NCI-H2196 treated with DMSO at 0.1 percent for 48 hours (cell line): ENCODE results near the gene DIDO1.
"Not testable (repeated sequence)": the region's sequence is repeated elsewhere in the genome, so short reads cannot be mapped to it uniquely, and the experiment has no call there.

ENCODE experiments used
- DNase-seq: peaks from one replicate; lab custom pipeline; 2025; ENCODE audit not compliant: unreplicated experiment; lab: John Stamatoyannopoulos, UW

DIDO1 gene

DNA sequence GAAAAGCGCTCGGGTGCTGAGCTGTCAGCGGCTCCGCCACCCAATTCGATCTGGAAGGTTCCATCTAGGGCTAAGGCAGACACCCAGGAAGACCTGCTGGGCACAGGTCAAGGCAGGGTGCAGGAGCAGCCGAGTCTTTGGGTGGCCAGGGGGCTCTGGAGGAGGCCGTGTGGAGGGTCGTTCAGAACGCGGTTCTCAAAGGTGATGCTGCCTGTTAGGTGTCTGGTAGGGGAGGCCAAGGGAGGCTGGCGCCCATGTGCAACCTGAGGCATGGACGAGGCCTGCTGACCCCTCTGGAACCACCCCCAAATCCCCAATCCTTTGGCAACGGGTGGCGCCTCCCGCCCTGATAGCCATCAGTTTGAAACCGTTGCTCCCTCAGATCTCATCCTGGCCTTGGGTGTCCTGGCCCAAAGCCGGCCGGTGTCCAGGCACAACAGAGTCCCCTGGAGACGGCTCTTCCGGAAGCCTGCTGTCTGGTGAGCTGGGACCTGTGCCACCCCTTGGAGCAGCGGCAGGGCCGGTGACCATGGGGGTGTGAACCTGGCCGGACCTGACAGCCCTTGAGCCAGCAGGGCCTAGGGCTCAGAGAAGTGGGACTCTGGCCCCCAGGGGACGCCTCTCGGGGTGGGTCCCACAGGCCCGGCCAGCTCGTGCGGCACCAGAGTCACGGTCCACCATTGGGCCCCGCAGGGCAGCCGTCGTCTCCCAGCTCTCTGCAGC is 36.7 kb upstream of the DIDO1 start:
- DNase-seq: no peak

DNA sequence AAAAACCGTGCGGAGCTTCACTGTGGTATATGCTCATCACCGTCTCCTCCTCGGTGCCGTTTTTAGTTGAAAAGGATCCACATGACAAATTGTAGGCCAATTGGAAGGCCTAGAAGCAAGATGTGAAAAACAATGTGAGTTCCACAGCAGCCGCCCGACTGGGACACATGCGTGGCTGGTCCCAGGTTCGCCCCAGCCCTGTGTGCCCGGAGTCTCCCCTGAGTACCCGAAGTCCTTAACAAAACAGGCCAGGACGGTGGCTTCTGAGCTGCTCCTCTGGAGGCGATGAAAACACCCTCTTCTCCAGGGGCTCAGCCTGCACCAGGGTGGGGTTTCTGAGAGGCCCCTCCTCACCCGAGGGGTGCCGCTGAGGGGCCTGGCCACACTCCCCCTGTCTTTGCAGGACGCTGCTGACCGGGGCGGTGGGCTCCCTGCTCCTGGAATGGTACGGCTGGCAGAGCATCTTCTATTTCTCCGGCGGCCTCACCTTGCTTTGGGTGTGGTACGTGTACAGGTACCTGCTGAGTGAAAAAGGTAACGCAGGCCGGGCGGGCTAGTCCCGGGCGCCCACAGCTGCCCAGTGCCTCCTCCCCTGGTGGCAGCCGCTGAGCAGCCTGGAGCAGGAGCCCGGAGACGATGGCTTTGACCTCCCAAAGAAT is 36.0 kb upstream of the DIDO1 start:
- DNase-seq: no peak

DNA sequence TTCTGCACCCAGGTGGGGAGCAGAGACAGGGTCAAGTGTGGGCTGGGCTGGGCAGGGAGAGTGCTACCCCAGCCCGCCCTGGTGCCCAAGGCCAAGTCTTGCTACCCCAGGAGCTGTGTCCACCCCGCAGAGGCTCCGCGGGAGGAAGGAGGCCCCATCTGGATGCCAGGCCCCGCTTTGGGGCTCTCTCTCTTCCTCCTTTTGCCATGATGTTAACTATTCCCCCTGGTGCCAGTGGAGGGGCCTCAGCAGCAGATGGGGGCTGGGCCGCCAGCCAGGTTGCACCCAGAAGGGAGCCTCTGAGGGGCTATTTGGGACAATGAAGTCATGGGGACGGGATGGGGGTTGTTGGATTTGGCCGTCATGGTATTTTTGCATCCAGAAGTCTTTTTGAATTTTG is 35.5 kb upstream of the DIDO1 start:
- no peak for DNase-seq

DNA sequence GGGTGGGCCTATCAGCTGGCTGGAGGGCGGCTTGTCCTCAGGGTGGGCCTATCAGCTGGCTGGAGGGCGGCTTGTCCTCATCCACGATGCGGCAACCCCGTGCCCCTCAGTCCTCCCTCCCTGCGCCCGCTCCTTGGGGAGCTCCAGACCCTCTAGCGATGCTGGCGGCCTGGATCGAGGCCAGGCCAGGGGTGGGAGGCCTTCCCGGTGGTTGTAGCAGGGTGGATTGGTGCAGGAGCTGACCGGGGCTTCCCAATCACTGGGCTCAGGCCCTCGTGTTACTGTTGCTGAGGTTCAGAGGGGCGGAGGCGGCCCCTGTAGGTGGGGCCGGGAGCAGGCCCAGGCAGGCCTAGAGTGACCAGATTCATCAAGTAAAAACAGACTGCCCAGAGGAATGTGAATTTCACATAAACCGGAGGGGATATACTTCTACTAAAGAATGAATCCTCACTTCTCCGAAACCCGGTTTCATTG is 35.0 kb upstream of the DIDO1 start:
- no peak for DNase-seq

DNA sequence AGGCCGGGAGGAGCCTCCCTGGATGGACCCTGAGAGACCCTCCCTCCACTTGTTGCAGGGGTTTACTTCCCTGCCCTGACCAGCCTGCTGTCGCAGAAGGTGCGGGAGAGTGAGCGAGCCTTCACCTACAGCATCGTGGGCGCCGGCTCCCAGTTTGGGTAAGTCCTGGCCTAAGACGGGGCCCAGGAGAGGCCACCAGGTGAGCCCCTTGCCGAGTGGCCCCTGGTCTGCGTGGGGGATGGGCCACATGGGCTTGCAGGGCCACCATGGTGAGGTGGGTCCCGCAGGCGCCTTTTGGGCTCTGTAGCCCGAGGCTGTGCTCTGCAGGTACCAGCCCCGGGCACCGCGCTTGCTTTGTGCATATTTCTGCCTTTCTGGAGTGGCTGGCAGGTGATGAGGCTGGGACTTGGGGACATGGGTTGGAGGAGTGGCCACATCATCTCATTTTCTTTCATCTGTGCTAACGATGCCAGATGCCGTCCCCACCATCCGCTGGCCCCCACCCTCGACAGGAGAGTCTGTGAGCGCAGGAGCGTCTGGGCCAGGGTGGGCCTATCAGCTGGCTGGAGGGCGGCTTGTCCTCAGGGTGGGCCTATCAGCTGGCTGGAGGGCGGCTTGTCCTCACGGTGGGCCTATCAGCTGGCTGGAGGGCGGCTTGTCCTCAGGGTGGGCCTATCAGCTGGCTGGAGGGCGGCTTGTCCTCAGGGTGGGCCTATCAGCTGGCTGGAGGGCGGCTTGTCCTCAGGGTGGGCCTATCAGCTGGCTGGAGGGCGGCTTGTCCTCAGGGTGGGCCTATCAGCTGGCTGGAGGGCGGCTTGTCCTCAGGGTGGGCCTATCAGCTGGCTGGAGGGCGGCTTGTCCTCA is 34.4 kb upstream of the DIDO1 start:
- DNase-seq: not testable (repeated sequence)

DNA sequence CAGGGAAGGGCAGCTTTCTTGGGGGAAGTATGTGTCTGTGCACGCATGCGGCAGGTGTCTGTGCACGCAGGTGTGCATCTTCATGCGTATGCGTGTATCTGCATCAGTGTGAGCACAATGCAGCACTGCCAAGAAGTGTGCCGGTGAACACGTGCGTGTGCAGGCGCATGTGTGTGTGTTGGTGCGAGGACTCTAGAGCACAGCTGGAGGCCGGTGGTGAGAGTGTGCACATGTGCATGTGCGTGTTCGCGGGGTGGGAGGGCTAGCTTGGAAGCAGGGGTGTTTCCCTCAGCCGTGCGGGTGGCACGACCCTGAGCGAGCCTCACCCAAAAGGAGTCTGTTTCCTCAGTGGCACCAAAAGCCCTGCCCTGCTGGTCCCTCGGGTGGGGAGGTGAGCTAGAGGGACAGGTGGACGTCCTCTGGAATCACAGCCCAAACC is 33.7 kb upstream of the DIDO1 start:
- DNase-seq: no peak

DNA sequence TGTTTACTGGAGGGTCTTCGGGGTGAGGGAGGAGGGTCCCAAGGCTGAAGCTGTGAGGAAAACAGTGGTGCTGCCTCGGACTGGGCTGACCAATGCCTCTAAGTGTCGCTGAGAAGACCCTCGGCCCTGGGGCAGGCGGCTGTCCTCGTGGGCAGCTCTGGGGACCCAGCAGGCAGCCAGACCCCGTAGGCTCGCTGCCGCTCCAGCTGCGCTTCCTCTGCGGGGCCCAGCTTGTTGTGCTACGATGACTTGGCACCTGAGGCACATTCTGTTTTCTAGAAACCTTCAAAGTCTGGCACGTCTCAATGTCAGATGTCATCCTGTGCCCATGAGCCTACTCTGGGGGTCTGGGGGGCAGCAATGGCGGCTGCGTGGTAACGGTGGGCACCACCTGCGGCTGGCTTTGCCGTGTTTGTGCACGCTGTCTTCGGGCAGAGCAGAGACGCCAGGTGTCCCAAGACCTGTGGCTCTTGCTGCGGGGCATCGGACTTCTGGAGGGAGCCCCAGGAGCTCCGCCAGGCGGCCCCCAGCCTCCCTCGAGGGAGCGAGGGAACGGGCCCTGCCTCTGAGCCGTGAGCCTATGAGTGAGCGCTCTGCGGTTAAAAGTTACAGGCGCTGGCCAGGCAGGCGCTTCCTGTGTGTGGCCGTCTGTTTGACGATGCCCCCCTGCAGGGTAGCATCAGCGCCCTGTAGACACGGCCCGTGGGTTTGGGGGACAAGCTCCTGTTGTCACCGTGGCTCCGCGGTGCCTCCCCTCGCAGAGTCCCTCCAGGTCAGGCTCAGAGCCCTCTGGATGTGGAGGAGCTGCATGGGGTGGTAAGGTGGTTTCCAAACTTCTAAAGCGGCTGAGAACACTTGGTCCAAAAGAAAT is 33.0 kb upstream of the DIDO1 start:
- DNase-seq: no peak

DNA sequence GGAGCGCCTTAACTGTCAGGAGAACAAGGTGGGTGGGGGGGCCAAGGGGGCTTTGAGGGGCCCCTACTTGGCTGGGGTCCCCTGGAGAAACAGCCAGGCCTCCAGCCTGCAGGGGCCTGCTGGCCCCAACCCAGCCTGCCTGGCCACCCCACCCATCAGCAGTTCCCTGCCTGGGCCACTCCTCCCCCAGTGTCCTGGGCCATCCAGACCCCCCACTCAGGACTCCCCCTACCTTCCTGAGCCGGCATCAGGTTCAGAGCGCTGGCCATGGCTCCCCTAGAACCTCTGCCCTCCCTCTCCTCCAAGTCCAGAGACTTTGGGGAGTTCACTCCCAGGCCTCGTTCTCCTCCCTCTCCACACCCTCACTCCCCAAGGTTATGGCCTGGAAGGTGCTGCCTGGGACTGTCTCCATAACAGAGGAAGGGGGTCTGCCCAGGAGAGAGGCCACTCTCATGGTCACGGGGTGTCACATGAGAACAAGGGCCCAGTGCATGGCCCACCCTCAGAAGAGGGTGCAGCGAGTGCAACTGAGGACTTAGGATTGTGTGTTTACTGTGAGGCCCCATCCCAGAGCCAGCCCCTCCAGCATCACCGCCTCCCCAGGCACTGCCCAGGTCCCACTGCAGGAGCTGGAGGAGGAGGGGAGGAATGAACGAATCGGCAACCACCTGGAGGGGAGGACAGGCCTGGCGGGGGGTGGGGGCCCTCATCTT is 32.2 kb upstream of the DIDO1 start:
- no peak for DNase-seq

DNA sequence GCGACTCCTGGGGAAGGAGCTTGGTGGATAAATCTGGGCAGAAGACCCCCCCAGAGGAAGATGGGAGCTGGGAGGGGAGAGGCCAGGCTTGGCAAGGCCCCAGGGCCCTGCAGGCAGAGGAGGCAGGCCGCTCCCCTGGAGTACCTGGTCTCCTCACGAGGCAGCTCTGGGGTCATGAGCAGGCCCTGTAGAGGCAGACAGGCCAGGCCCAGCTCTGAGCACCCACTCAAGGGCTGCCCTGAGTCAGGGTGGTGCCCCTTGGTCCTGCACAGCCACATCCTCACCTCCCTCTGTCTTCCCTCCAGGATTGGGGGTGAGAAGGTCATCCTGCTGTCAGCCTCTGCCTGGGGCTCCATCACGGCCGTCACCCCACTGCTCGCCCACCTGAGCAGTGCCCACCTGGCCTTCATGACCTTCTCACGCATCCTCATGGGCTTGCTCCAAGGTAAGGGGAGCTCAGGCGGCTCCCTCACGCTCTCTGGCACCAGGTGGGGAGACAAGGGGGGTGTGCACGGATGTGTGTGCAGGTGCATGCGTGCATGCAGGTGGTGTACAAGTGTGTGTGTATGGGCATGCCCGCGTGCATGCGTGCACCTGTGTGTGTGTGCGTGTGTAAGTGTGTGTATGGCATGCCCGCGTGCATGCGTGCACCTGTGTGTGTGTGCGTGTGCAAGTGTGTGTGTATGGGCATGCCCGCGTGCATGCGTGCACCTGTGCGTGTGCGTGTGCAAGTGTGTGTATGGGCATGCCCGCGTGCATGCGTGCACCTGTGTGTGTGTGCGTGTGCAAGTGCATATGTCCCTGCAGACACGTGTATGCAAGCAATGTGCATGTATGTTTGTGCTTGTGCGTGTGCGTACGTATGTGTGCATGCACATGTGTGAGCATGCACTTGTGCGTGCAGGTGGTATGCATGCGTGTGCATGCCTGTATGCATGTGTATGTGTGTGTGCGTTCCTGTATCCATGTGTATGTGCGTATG is 31.1 kb upstream of the DIDO1 start:
- DNase-seq: no peak

DNA sequence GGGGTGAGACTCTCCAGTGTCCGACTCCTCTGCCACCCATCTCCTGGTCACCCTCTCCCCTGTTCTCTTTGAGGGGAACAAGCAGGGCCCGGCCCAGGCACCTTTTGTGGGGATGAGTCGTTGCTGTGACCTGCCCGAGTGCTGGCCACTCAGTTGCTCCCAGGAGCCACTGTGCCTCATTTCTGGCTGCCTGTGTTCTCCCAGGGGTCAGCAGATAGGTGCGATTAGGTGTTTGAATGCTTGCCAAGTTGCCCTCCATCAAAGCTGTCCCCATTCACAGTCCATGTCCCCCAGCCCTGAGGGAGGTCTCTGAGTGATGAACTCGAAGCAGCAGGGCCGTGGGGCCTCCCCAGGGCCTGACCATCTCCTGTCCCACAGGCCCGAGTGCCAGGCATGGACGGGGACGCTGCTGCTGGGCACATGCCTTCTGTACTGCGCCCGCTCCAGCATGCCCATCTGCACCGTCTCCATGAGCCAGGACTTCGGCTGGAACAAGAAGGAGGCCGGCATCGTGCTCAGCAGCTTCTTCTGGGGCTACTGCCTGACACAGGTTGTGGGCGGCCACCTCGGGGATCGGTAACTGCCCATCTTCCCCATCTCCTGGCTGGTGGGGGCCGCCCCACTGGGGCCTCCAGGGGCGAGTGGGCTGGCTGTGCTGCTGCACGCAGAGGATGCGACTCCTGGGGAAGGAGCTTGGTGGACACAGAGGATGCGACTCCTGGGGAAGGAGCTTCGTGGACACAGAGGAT is 30.3 kb upstream of the DIDO1 start:
- DNase-seq: no peak

DNA sequence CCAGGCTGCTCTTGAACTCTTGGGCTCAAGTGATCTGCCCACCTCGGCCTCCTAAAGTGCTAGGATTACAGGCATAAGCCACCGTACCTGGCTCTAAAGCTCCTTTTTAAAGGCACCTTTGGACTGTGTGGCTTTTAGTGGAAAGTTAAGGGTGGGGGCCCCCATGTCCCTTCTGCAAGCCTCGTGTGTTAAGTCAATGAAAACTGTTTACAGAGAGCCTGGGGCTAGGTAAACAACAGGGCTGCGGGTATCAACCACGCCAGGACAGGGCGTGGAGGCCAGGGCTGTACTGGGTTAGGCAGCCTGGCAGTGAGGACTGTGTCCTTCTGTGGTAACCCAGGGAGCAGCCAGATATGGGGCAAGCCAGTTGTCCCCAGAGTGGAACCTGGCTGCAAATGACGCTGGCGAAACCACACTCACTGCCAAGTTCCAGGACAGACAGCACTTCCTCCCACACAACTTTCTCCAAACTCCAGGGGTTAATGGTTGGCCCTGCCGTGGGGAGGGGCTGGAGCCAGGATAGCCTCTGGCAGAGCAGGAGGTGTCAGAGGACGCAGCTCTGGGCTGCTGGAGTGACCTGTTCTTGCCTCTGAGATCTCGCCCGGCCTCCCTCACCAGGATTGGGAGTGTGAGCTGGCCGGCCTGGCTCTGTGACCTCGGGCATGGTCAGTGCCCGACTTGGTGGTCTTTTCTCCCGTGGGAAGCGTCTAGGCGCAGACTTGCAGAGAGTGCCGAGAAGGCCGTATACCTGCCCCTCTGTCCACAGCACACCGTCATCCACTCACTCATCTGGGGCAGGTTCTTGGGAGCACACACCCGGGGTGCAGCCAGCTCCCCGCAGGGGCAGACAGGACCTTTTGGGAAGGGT is 29.4 kb upstream of the DIDO1 start:
- no peak for DNase-seq

DNA sequence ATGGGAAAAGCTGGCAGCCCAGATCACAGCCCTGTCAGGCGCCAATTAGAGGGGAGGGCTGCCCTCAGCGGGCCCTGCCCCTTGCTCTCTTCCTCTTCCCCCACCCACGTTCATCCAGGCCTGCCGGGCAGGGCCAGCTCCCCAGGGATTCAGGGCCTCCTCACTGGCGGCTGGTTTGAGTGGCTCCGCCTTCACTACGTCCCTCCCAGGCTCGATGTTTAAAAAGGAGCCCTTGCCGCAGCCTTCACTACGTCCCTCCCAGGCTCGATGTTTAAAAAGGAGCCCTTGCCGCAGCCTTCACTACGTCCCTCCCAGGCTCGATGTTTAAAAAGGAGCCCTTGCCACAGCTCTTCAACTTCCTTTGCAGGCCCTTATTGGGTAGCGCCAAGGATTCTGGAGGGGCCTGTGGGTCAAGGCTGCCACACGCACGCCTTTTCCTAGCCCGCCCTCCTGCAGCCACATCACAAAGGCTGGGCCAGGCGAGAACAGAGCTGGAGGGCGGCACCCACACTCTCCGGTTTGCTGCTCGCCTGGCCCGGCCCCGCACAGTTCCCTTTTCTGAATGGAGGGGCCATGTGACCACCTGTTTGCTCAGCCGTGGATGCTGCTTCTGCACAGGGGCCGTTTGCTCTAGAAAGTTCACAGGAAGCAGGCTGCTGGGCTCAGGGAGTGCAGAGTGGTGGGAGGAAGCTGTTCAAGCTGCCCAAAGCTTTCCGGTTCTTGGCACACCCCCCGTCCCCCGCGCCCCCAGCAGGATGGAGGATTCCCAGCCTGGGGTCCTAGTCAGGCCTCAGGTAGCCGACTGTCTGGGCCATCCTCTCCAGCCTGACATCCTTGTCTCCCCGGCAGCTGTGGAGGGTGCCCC is 27.8 kb upstream of the DIDO1 start:
- DNase-seq: no peak

DNA sequence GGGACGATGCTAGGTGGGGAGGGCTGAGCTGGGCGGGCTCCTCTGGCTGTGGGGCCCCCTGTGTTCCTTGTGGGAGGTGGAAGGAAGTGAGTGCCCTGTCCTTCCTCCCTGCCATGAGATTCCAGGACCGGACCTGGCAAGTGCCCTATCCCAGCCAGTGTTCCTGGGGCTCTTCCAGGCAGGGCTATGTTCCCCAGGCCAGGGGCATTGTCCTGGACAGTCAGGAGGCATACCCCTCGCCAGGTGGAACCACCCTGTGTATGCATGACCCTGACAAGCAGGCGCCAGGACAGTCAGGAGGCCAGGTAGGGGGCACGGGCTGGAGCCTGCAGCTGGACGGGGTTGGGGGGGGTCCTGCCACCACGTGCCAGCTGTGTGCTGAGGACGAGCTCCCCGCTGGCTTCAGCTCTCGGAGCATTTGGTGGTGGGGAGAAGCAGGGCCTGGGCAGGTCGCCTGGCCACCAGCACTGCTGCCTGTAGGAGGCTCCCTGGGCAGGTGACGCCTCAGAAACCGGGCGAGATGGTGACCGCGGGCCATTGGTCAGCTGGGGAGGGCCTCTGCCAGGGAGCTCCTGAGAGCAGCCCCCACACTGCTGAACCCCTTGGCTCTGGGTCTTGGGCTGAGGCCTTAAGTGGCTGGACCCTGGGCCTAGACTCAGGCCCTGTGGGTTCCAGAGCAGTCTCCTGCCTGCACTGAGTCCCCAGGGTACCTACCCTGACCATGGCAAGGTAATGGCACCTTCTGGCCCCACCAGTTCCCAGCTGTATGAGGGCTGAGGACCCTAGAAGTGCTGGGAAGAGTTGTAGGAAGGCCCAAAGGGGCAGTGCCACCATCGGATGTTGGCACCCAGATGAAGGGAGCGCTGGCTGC is 26.9 kb upstream of the DIDO1 start:
- DNase-seq: no peak

DNA sequence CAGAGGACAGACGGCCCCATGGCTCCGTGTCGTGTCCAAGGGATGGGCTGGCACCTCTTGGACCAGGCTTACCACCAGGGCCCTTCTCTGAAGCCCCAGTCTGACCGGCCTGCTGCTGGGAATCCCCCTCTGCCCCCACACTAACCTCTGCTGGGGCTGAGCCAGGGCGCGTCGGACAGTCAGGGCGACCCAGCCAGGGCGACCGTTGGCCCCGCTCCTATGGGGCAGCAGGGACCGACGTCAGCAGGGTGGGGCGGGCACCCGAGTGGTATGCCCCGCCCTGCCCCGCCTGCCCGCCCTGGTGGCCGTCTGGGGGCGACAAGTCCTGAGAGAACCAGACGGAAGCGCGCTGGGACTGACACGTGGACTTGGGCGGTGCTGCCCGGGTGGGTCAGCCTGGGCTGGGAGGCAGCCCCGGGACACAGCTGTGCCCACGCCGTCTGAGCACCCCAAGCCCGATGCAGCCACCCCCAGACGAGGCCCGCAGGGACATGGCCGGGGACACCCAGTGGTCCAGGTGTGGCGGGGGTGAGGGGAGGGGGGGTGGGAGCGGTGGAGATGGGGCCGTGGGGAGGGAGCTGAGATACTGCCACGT is 26.2 kb upstream of the DIDO1 start, which contains the start of gene SLC17A9:
Gene SLC17A9 (plus strand): TSS at position 337 of the 595 bp plus-strand sequence. CDS start 122 bp downstream, at position 459.
- no peak for DNase-seq

DNA sequence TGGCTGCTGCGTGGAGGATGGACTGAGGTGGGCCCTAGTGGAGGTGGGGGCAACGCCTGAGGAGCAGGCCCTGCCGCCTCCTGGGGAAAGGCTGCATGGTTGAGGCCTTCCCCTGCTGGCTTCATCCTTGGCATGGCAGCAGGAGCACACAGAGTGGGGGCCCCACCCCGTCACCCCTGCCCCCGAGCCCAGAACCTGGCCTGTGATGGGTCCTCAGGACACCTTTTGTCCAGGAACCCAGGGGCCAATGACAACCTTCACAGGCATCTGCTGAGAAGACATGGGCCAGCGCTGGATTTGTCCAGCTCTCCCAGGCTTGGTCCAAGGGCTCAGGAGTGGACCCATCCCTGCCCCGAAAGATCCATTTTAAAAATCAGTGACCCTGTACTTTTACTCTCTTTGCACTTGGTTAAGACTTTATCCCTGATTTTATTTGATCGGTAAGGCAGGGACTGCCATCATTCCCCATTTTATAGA is 25.6 kb upstream of the DIDO1 start:
- DNase-seq: no peak
